K562 (cell line): ENCODE data around the gene NEK1. TPM values are rescaled to one million over a fixed set of nuclear protein-coding genes. Genes with fewer than 3 reads are reported as not detected.

Experiments
- BHLHE40 ChIP-seq: IDR thresholded peaks from 2 replicates; pipeline ENCODE4 v1.6.1; 2011; ENCODE audit warnings: low read length, improper control_type of control experiment
- CCNT2 ChIP-seq: IDR thresholded peaks from 2 replicates; pipeline ENCODE4 v1.6.1; 2011; ENCODE audit warnings: borderline replicate concordance, low read depth, mild to moderate bottlenecking, moderate library complexity, mixed read lengths, low read length; ENCODE audit not compliant: insufficient read length; ENCODE audit errors: extremely low read depth
- EP300 ChIP-seq: IDR thresholded peaks from 2 replicates; pipeline ENCODE4 v1.6.1; 2012; ENCODE audit warnings: low read length, improper control_type of control experiment
- EWSR1 ChIP-seq: fragments of 450-650 bp; IDR thresholded peaks from 2 replicates; pipeline ENCODE4 v1.6.1; 2018; ENCODE audit warnings: borderline replicate concordance, mild to moderate bottlenecking, low read depth, moderate library complexity; ENCODE audit not compliant: partially characterized antibody
- GATA2 ChIP-seq: sonication (generic); formaldehyde crosslinking; IDR thresholded peaks from 2 replicates; pipeline ENCODE4 v1.4.0; 2020; ENCODE audit warnings: mild to moderate bottlenecking, missing genetic modification reagents
- ILK ChIP-seq: fragments of 450-650 bp; IDR thresholded peaks from 2 replicates; pipeline ENCODE4 v1.6.1; 2016; ENCODE audit warnings: missing genetic modification characterization, low read depth, mild to moderate bottlenecking, missing compliant biosample characterization, moderate library complexity, borderline replicate concordance
- KLF16 ChIP-seq: IDR thresholded peaks from 2 replicates; pipeline ENCODE4 v1.6.1; 2016; ENCODE audit warnings: antibody characterized with exemption
- MYNN ChIP-seq, 2 experiments: sonication (generic); formaldehyde crosslinking in 1 of 2; IDR thresholded peaks; 2 replicates each; pipeline versions ENCODE4 v1.5.0 to v1.6.1; 2016 to 2020; ENCODE audit warnings: antibody characterized with exemption in 1 of 2, missing genetic modification reagents in 1 of 2
- NR2F6 ChIP-seq: fragments of 450-650 bp; formaldehyde crosslinking; IDR thresholded peaks from 2 replicates; pipeline ENCODE4 v1.4.0; 2020; ENCODE audit warnings: mild to moderate bottlenecking
- RBM22 ChIP-seq: fragments of 200-400 bp; formaldehyde crosslinking; IDR thresholded peaks from 2 replicates; pipeline ENCODE4 v1.6.1; 2018; ENCODE audit warnings: low read length, low read depth; ENCODE audit not compliant: poor library complexity, severe bottlenecking
- SMAD3 ChIP-seq: fragments of 450-650 bp; formaldehyde crosslinking; conservative IDR thresholded peaks from 2 replicates; pipeline ENCODE4 v1.4.0; 2020; ENCODE audit warnings: mild to moderate bottlenecking
- SRF ChIP-seq, 2 experiments: fragments of 250-450, 450-650 bp in 1 of 2; sonication (Bioruptor Pico) in 1 of 2; sonication (generic) in 1 of 2; formaldehyde crosslinking; IDR thresholded peaks; 2 replicates each; pipeline versions ENCODE4 v1.5.0 to v1.5.1; 2020 to 2022; ENCODE audit warnings: mild to moderate bottlenecking in 1 of 2, missing genetic modification reagents in 1 of 2
- TAF7 ChIP-seq: fragments of 450-650 bp; IDR thresholded peaks from 2 replicates; pipeline ENCODE4 v1.6.1; 2016; ENCODE audit warnings: missing genetic modification characterization, missing compliant biosample characterization
- TARDBP ChIP-seq: fragments of 450-650 bp; IDR thresholded peaks from 2 replicates; pipeline ENCODE4 v1.6.1; 2016
- ZNF354B ChIP-seq: fragments of 250-450 bp; sonication (Bioruptor Pico); IDR thresholded peaks from 2 replicates; pipeline ENCODE4 v1.4.0; 2020
- ZNF668 ChIP-seq: fragments of 250-450 bp; sonication (Bioruptor Pico); IDR thresholded peaks from 2 replicates; pipeline ENCODE4 v1.8.0; 2022; ENCODE audit warnings: mild to moderate bottlenecking, inconsistent platforms
- polyA plus RNA-seq, 8 experiments: library from polyadenylated mRNA; depleted of rRNA in 4 of 8; stranded (reverse) in 5 of 8; unstranded in 3 of 8; fragments of >200 nt; fragmentation: Nextera tagmentation in 2 of 8; fragmentation: Illumina TruSeq in 1 of 8; extraction: Ambion mirVana in 2 of 8; extraction: Trizol in 1 of 8; gene quantifications; 2 replicates each; pipeline versions ENCODE4 v1.2.1 to v1.2.3, GENCODE V29; 2011 to 2014; ENCODE audit warnings: inconsistent platforms in 1 of 8, missing spikeins in 1 of 8
- total RNA-seq, 7 experiments: library from RNA; depleted of rRNA in 6 of 7; stranded (reverse); fragments of >200 nt in 6 of 7; fragmentation: Illumina TruSeq in 2 of 7; extraction: Trizol in 2 of 7; gene quantifications; 2 replicates each; pipeline versions ENCODE4 v1.2.1 to v1.2.3, GENCODE V29; 2011 to 2021; ENCODE audit warnings: low replicate concordance in 1 of 7
- TF ChIP-seq, protein P1 (sequence below): sonication (generic); IDR thresholded peaks from 2 replicates; pipeline ENCODE4 v1.6.1; 2016
- TF ChIP-seq, protein P2 (sequence below), 3 experiments: fragments of 200-800 bp in 1 of 3; fragments of 250-450 bp in 1 of 3; fragments of 450-650 bp in 1 of 3; sonication (Bioruptor Pico) in 1 of 3; sonication (Bioruptor generic) in 1 of 3; formaldehyde crosslinking in 1 of 3; IDR thresholded peaks; 2 replicates each; pipeline versions ENCODE4 v1.6.1 to v1.8.0; 2016 to 2022; ENCODE audit warnings: mild to moderate bottlenecking in 2 of 3, missing genetic modification characterization in 2 of 3, missing compliant biosample characterization in 1 of 3, moderate library complexity in 1 of 3
- TF ChIP-seq, protein P3 (sequence below): fragments of 250-450 bp; sonication (Bioruptor Pico); IDR thresholded peaks from 2 replicates; pipeline ENCODE4 v1.4.0; 2020; ENCODE audit warnings: mild to moderate bottlenecking, moderate library complexity

Gene NEK1
- total and polyA plus RNA-seq, 9 of the 15 experiments (the other 6 are each of a cell fraction or from before 2014, with no cell fraction given) = 6.2 to 15.7 (median 10.3) TPM

DNA sequence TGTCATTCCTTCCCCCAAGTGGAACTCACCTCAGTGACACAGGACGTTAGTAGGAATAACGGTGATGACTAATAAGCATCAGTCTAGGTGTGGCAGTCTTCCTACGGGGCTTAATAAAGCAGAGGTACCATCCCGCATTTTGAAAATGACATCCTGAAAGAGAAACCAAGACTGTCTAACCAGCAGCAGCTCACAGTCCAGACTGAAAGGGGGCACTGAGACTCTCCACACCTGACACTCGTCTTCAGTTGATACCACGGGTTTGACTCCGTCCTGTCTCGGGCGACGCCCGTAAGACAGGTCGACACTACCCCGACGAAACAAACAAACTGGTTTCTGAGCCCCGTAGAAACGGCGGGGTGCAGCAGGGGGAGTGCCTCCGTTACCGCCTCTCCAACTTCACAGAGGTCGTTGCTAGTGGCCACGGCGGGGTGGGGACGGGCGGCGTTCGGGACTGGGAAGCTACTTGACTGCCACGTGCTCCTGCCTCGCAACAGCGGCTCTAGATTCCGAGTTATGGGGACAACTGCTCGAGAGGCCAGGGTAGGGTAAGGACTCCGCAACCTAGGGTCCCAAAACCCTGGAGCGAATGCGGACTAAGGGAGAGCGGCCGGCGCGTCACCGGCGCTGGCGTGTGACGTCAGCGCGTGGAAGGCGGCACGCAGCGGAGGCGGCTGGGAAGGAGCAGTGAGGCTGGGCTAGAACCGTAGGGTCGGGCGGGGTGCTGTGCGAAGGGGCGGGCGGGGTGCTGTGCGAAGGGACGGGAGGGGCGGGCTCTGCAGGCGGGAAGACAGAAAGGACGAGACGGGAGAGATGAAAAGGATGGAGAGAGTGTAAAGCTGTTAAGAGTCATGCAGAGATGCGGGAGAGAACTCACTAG lies at the start of gene NEK1 (continued):
- TF ChIP-seq ILK (tag) = no peak
- TF ChIP-seq ZNF354B (CRISPR knock-in tag) = no peak
- TF ChIP-seq BHLHE40 = peak; percentile 44
- no peak for TF ChIP-seq SRF (CRISPR knock-in tag; IDR thresholded peaks at IDR 0.05)
- peak; percentile 45 for TF ChIP-seq CCNT2
- TF ChIP-seq TAF7 (tag) = peak; percentile 75; the same call in 1 of the 2 replicates
- TF ChIP-seq, protein P1, sequence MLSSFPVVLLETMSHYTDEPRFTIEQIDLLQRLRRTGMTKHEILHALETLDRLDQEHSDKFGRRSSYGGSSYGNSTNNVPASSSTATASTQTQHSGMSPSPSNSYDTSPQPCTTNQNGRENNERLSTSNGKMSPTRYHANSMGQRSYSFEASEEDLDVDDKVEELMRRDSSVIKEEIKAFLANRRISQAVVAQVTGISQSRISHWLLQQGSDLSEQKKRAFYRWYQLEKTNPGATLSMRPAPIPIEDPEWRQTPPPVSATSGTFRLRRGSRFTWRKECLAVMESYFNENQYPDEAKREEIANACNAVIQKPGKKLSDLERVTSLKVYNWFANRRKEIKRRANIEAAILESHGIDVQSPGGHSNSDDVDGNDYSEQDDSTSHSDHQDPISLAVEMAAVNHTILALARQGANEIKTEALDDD = peak; percentile 58; the same call in 1 of the 2 replicates
- no peak for TF ChIP-seq NR2F6
- TF ChIP-seq ZNF668 (CRISPR knock-in tag) = no peak
- TF ChIP-seq, protein P2, sequence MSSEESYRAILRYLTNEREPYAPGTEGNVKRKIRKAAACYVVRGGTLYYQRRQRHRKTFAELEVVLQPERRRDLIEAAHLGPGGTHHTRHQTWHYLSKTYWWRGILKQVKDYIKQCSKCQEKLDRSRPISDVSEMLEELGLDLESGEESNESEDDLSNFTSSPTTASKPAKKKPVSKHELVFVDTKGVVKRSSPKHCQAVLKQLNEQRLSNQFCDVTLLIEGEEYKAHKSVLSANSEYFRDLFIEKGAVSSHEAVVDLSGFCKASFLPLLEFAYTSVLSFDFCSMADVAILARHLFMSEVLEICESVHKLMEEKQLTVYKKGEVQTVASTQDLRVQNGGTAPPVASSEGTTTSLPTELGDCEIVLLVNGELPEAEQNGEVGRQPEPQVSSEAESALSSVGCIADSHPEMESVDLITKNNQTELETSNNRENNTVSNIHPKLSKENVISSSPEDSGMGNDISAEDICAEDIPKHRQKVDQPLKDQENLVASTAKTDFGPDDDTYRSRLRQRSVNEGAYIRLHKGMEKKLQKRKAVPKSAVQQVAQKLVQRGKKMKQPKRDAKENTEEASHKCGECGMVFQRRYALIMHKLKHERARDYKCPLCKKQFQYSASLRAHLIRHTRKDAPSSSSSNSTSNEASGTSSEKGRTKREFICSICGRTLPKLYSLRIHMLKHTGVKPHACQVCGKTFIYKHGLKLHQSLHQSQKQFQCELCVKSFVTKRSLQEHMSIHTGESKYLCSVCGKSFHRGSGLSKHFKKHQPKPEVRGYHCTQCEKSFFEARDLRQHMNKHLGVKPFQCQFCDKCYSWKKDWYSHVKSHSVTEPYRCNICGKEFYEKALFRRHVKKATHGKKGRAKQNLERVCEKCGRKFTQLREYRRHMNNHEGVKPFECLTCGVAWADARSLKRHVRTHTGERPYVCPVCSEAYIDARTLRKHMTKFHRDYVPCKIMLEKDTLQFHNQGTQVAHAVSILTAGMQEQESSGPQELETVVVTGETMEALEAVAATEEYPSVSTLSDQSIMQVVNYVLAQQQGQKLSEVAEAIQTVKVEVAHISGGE (CRISPR knock-in tag; IDR thresholded peaks at IDR 0.05) = no peak
- no peak for TF ChIP-seq SMAD3
- TF ChIP-seq TARDBP = no peak
- TF ChIP-seq EWSR1 = no peak
- no peak for TF ChIP-seq GATA2 (CRISPR knock-in tag)
- peak; percentile 64; the same call in 1 of the 2 replicates for TF ChIP-seq MYNN (IDR thresholded peaks at IDR 0.05)
- TF ChIP-seq MYNN (CRISPR knock-in tag; IDR thresholded peaks at IDR 0.05) = no peak
- TF ChIP-seq EP300 = 0 out of 2 replicates have a peak, but pooled peaks have one; percentile 8
- TF ChIP-seq, protein P3, sequence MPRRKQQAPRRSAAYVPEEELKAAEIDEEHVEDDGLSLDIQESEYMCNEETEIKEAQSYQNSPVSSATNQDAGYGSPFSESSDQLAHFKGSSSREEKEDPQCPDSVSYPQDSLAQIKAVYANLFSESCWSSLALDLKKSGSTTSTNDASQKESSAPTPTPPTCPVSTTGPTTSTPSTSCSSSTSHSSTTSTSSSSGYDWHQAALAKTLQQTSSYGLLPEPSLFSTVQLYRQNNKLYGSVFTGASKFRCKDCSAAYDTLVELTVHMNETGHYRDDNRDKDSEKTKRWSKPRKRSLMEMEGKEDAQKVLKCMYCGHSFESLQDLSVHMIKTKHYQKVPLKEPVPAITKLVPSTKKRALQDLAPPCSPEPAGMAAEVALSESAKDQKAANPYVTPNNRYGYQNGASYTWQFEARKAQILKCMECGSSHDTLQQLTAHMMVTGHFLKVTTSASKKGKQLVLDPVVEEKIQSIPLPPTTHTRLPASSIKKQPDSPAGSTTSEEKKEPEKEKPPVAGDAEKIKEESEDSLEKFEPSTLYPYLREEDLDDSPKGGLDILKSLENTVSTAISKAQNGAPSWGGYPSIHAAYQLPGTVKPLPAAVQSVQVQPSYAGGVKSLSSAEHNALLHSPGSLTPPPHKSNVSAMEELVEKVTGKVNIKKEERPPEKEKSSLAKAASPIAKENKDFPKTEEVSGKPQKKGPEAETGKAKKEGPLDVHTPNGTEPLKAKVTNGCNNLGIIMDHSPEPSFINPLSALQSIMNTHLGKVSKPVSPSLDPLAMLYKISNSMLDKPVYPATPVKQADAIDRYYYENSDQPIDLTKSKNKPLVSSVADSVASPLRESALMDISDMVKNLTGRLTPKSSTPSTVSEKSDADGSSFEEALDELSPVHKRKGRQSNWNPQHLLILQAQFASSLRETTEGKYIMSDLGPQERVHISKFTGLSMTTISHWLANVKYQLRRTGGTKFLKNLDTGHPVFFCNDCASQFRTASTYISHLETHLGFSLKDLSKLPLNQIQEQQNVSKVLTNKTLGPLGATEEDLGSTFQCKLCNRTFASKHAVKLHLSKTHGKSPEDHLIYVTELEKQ (CRISPR knock-in tag) = no peak
- TF ChIP-seq KLF16 = no peak
- no peak for TF ChIP-seq RBM22
